Ovary (tissue), 9 donors: ENCODE results near the gene GORASP2. TPM values are rescaled to one million over a fixed set of nuclear protein-coding genes. Genes with fewer than 3 reads are reported as not detected.
A peak's percentile ranks its signal among the peaks of the same experiment; 100 is the strongest.

Source experiments
- DNase-seq, 5 donors: peaks; one replicate each; pipeline ENCODE4 v3.0.0-alpha.2; 2019 to 2020
- H3K27ac ChIP-seq, 2 donors: fragments of 200-600 bp; one replicate each; pipeline versions ENCODE4 v1.5.1 to v1.8.0; 2019 to 2022
- H3K27me3 ChIP-seq: fragments of 200-600 bp; one replicate; pipeline ENCODE4 v1.8.0; 2022
- H3K36me3 ChIP-seq: fragments of 200-600 bp; sonication (generic); one replicate; pipeline ENCODE4 v1.5.1; 2019
- H3K4me1 ChIP-seq: one replicate; pipeline ENCODE4 v1.8.1; 2013; ENCODE audit warnings: mild to moderate bottlenecking, moderate library complexity; ENCODE audit not compliant: insufficient read depth
- H3K4me3 ChIP-seq: fragments of 200-600 bp; sonication (generic); one replicate; pipeline ENCODE4 v1.5.1; 2017
- H3K9me3 ChIP-seq, 2 donors: fragments of 200-600 bp in 1 of 2; sonication (generic) in 1 of 2; one replicate each; pipeline versions ENCODE4 v1.5.1 to v1.8.1; 2013 to 2019; ENCODE audit warnings: mild to moderate bottlenecking in 1 of 2, moderate library complexity in 1 of 2
- CTCF ChIP-seq, 3 donors: fragments of 450-650 bp in 2 of 3; fragments of 200-600 bp in 1 of 3; IDR thresholded peaks; one replicate each; pipeline versions ENCODE4 v1.5.1 to v1.8.0; 2016 to 2022; ENCODE audit warnings: antibody characterized with exemption in 3 of 3, mild to moderate bottlenecking in 1 of 3
- EP300 ChIP-seq: sonication (generic); formaldehyde crosslinking; IDR thresholded peaks from one replicate; pipeline ENCODE4 v1.6.1; 2017; ENCODE audit warnings: antibody characterized with exemption
- POLR2A ChIP-seq: fragments of 450-650 bp; IDR thresholded peaks from one replicate; pipeline ENCODE4 v1.6.1; 2017; ENCODE audit warnings: antibody characterized with exemption, mild to moderate bottlenecking, moderate library complexity
- WGBS, 3 donors: extraction: QIAGEN DNeasy Blood & Tissue Kit in 1 of 3; methylation state at CpG; one replicate each; pipeline versions ENCODE4 v1.1.5 to v1.1.7; 2013 to 2017; 5-methylcytosine and 5-hydroxymethylcytosine counted together
- intact Hi-C, 4 donors: fragments of 100-400 bp; cut with DNase I; formaldehyde crosslinking; loops; one replicate each; pipeline versions ENCODE4 v1.11.0 to v1.15.1; 2022 to 2023
- polyA plus RNA-seq, 2 donors: library from polyadenylated mRNA; stranded (reverse); fragments of 200-250 nt in 1 of 2; fragments of 350-450 nt in 1 of 2; fragmentation: Illumina TruSeq in 1 of 2; extraction: RNeasy Lipid Tissue Mini Kit (QIAGEN cat#74804) in 1 of 2; gene quantifications; one replicate each; pipeline ENCODE4 v1.2.3, GENCODE V29; 2013 to 2014
- total RNA-seq, 7 donors: library from RNA; depleted of rRNA in 2 of 7; stranded (reverse); fragments of >200 nt in 2 of 7; fragmentation: NEBNext Ultra II Directional in 3 of 7; extraction: Animal tissue kit (Norgen Biotek cat#: 25700) in 3 of 7; gene quantifications; one replicate each; pipeline versions ENCODE4 v1.1.0 to v1.2.4, GENCODE V29; 2016 to 2023
- donor health status: DM: no; HTN: no; CAD: no; lungs with moderate emphysema.
- donor health status: DM: no; HTN: no; CAD: no.
- donor health status: Bipolar disorder and iron deficiency.
- donor health status: DM: yes; HTN: yes; CAD: no.
- donor health status: DM: no; HTN: no; CAD: no.
- donor health status: DM: yes; HTN: yes; CAD: no.

Gene GORASP2
- total and polyA plus RNA-seq, 9 donors, result 23.8 to 132 (median 71.0) TPM

DNA sequence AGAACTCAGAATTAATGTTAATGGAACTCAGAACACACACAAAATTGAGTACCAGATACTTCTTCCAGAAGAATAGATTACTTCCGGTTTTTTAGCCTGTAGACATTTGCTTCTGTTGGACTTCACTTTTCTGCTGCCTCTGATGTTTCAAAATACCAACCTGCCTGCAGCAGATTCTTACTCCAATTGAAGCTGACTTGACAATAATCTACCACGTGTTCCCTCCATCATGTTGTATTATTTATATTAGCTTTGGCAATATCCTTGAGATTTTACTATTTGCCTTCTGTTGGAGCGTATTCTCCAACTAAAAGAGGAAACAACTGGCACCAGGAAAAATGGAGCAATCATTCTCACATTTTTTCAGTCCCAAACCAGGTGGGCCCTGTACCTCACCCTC lies 3.1 kb upstream of the GORASP2 start:
- Histone ChIP-seq H3K4me3 (no peak overlapping the region), H3K36me3 (no peaks in the 10 kb centered on the region), H3K27me3 (no peaks in the 10 kb centered on the region), H3K4me1 (peaks cover 5% of the 10 kb centered on the region), H3K27ac (no peak overlapping the region), H3K9me3 (peaks cover 0 to 3% of the 10 kb centered on the region in 2 donors)
- intact Hi-C loops, result no loop called here
- 73 to 81% (median 78%) methylated on average over 3 of the region's 3 CpGs for WGBS, 3 donors
- no peak for DNase-seq
- TF ChIP-seq POLR2A, result no peak

GRCh38 chr2:170926743-170927297 lies 2.2 kb upstream of the GORASP2 start:
- intact Hi-C loops, result no loop called here
- WGBS, 3 donors, result 90 to 92% (median 91%) methylated on average over 4 of the region's 4 CpGs

GRCh38 chr2:170928036-170928823 lies 823 bp upstream of the GORASP2 start:
- Histone ChIP-seq H3K4me1 (peaks cover 7% of the 10 kb centered on the region), H3K4me3 (peak overlapping the region; percentile 79), H3K27ac (peak overlapping the region in 1 of 2 donors; percentile 28), H3K36me3 (no peaks in the 10 kb centered on the region), H3K27me3 (no peaks in the 10 kb centered on the region), H3K9me3 (peaks cover 0 to 3% of the 10 kb centered on the region in 2 donors)
- DNase-seq, result peak in 3 of 5 donors; percentile 38 to 48 (median 44)
- WGBS, 3 donors, result 57 to 63% (median 59%) methylated on average over 17 of the region's 17 CpGs
- intact Hi-C loops, result no loop called here
- TF ChIP-seq POLR2A, result no peak
- TF ChIP-seq EP300, result no peak
- no peak for TF ChIP-seq CTCF (IDR thresholded peaks at IDR 0.05)

More at GRCh38 chr2:170926743-170927297, 2.2 kb upstream of the GORASP2 start:
- no peak for TF ChIP-seq CTCF (IDR thresholded peaks at IDR 0.05)
- TF ChIP-seq POLR2A, result no peak
- no peak for TF ChIP-seq EP300
- Histone ChIP-seq H3K27ac (no peak overlapping the region), H3K9me3 (peaks cover 0 to 3% of the 10 kb centered on the region in 2 donors), H3K27me3 (no peaks in the 10 kb centered on the region), H3K4me3 (no peak overlapping the region), H3K36me3 (no peaks in the 10 kb centered on the region), H3K4me1 (peaks cover 5% of the 10 kb centered on the region)
- no peak for DNase-seq

GRCh38 chr2:170929686-170930050 lies 615 bp downstream of the GORASP2 start:
- no peaks in the 10 kb centered on the region for H3K27me3 ChIP-seq
- no peaks in the 10 kb centered on the region for H3K36me3 ChIP-seq
- H3K4me1 ChIP-seq, result peaks cover 8% of the 10 kb centered on the region
- WGBS, 3 donors, result 0 to 1% (median 0%) methylated on average over 21 of the region's 21 CpGs
- intact Hi-C loops, result no loop called here
- no peaks in the 10 kb centered on the region for H3K9me3 ChIP-seq
- peak in 4 of 5 donors; percentile 37 to 71 (median 52) for DNase-seq
- H3K27ac ChIP-seq, result peak overlapping the region; percentile 85 to 89
- TF ChIP-seq POLR2A, result no peak
- TF ChIP-seq CTCF (IDR thresholded peaks at IDR 0.05), result no peak
- TF ChIP-seq EP300, result no peak
- H3K4me3 ChIP-seq, result peak overlapping the region; percentile 79
